HEK293 (cell line): ENCODE results near the gene SPG11.

ENCODE experiments used
- CTCF ChIA-PET: fragments of 350-600 bp; formaldehyde crosslinking; extraction: SDS; loops from one replicate; lab custom pipeline; 2021; ENCODE audit warnings: antibody characterized with exemption; lab: Yijun Ruan, JAX
- POLR2A ChIA-PET: fragments of 300-600 bp; formaldehyde crosslinking; extraction: SDS; loops from one replicate; lab custom pipeline; 2020; ENCODE audit warnings: antibody characterized with exemption, inconsistent platforms; lab: Yijun Ruan, JAX
- H3K27ac ChIP-seq: fragments of 200-500 bp; sonication (Bioruptor generic); 2 replicates; pipeline ENCODE4 v1.5.1; 2014; ENCODE audit warnings: low read depth, low read length, control low read depth, inconsistent platforms; ENCODE audit errors: extremely low read depth
- H3K36me3 ChIP-seq, 2 experiments: fragments of 200-500 bp in 1 of 2; sonication (Bioruptor generic) in 1 of 2; 1 replicate in 1 of 2; 2 replicates in 1 of 2; pipeline ENCODE4 v1.5.1; 2014 to 2017; ENCODE audit warnings: inconsistent platforms in 2 of 2, low read length in 2 of 2; ENCODE audit not compliant: control insufficient read depth in 2 of 2, insufficient read depth in 1 of 2
- H3K4me1 ChIP-seq: fragments of 200-500 bp; sonication (Bioruptor generic); 2 replicates; pipeline ENCODE4 v1.5.1; 2014; ENCODE audit warnings: mild to moderate bottlenecking, low read length, inconsistent platforms; ENCODE audit not compliant: control insufficient read depth, insufficient read depth
- H3K4me3 ChIP-seq: 2 replicates; pipeline ENCODE4 v1.5.1; 2011; ENCODE audit warnings: low read depth, mild to moderate bottlenecking, control low read depth, low read length, moderate library complexity
- H3K9me3 ChIP-seq: fragments of 200-500 bp; sonication (Bioruptor generic); 2 replicates; pipeline ENCODE4 v1.5.1; 2014; ENCODE audit warnings: low read depth, low read length, inconsistent platforms; ENCODE audit not compliant: control insufficient read depth, insufficient read depth
- ATF2 ChIP-seq: fragments of 450-650 bp; formaldehyde crosslinking; IDR thresholded peaks from 2 replicates; pipeline ENCODE4 v1.5.1; 2016; ENCODE audit warnings: missing biosample characterization, missing genetic modification characterization, low read depth
- ELK4 ChIP-seq: IDR thresholded peaks from 2 replicates; pipeline ENCODE4 v1.6.1; 2011; ENCODE audit warnings: mild to moderate bottlenecking, low read depth, low read length, borderline replicate concordance
- HIC1 ChIP-seq: fragments of 450-650 bp; formaldehyde crosslinking; IDR thresholded peaks from 2 replicates; pipeline ENCODE4 v1.5.1; 2016; ENCODE audit warnings: missing biosample characterization, missing genetic modification characterization
- KLF1 ChIP-seq: fragments of 450-650 bp; formaldehyde crosslinking; IDR thresholded peaks from 2 replicates; pipeline ENCODE4 v1.5.1; 2016; ENCODE audit warnings: missing biosample characterization, missing genetic modification characterization
- MYNN ChIP-seq: fragments of 450-650 bp; formaldehyde crosslinking; IDR thresholded peaks from 2 replicates; pipeline ENCODE4 v1.5.1; 2016; ENCODE audit warnings: missing biosample characterization, missing genetic modification characterization, borderline replicate concordance
- TSHZ1 ChIP-seq: fragments of 450-650 bp; formaldehyde crosslinking; IDR thresholded peaks from 2 replicates; pipeline ENCODE4 v1.5.1; 2016; ENCODE audit warnings: missing biosample characterization, missing genetic modification characterization, borderline replicate concordance
- ZBTB17 ChIP-seq: fragments of 450-650 bp; formaldehyde crosslinking; IDR thresholded peaks from 2 replicates; pipeline ENCODE4 v1.5.1; 2016; ENCODE audit warnings: missing biosample characterization, missing genetic modification characterization
- ZEB2 ChIP-seq: fragments of 450-650 bp; formaldehyde crosslinking; IDR thresholded peaks from 2 replicates; pipeline ENCODE4 v1.5.1; 2016; ENCODE audit warnings: missing biosample characterization, missing genetic modification characterization
- ZNF24 ChIP-seq: fragments of 450-650 bp; formaldehyde crosslinking; IDR thresholded peaks from 2 replicates; pipeline ENCODE4 v1.5.1; 2016; ENCODE audit warnings: missing biosample characterization, missing genetic modification characterization
- ZNF302 ChIP-seq: fragments of 450-650 bp; formaldehyde crosslinking; IDR thresholded peaks from 2 replicates; pipeline ENCODE4 v1.5.1; 2016; ENCODE audit warnings: missing biosample characterization, missing genetic modification characterization, low read depth
- ZNF311 ChIP-seq: fragments of 450-650 bp; formaldehyde crosslinking; IDR thresholded peaks from 2 replicates; pipeline ENCODE4 v1.5.1; 2017; ENCODE audit warnings: missing biosample characterization, missing genetic modification characterization, borderline replicate concordance
- ZNF324 ChIP-seq: fragments of 450-650 bp; formaldehyde crosslinking; IDR thresholded peaks from 2 replicates; pipeline ENCODE4 v1.5.1; 2016; ENCODE audit warnings: missing biosample characterization, missing genetic modification characterization
- ZNF629 ChIP-seq: fragments of 450-650 bp; formaldehyde crosslinking; IDR thresholded peaks from 2 replicates; pipeline ENCODE4 v1.5.1; 2017; ENCODE audit warnings: missing biosample characterization, missing genetic modification characterization
- ZNF660 ChIP-seq: fragments of 450-650 bp; IDR thresholded peaks from 2 replicates; pipeline ENCODE4 v1.5.1; 2018; ENCODE audit warnings: missing biosample characterization, mild to moderate bottlenecking, missing genetic modification characterization
- ZNF791 ChIP-seq: fragments of 450-650 bp; formaldehyde crosslinking; IDR thresholded peaks from 2 replicates; pipeline ENCODE4 v1.5.1; 2016; ENCODE audit warnings: missing biosample characterization, missing genetic modification characterization
- ZNF792 ChIP-seq: fragments of 450-650 bp; formaldehyde crosslinking; IDR thresholded peaks from 2 replicates; pipeline ENCODE4 v1.5.1; 2016; ENCODE audit warnings: missing biosample characterization, missing genetic modification characterization
- ZXDB ChIP-seq: fragments of 450-650 bp; formaldehyde crosslinking; IDR thresholded peaks from 2 replicates; pipeline ENCODE4 v1.5.1; 2016; ENCODE audit warnings: missing biosample characterization, missing genetic modification characterization
- TF ChIP-seq, protein P1 (sequence below): fragments of 450-650 bp; formaldehyde crosslinking; IDR thresholded peaks from 2 replicates; pipeline ENCODE4 v1.5.1; 2017; ENCODE audit warnings: missing biosample characterization, missing genetic modification characterization
- TF ChIP-seq, protein P2 (sequence below): fragments of 450-650 bp; formaldehyde crosslinking; IDR thresholded peaks from 2 replicates; pipeline ENCODE4 v1.5.1; 2016; ENCODE audit warnings: missing biosample characterization, missing genetic modification characterization
- TF ChIP-seq, protein P3 (sequence below): fragments of 450-650 bp; formaldehyde crosslinking; IDR thresholded peaks from 2 replicates; pipeline ENCODE4 v1.5.1; 2016; ENCODE audit warnings: missing biosample characterization, missing genetic modification characterization
- TF ChIP-seq, protein P4 (sequence below): fragments of 450-650 bp; formaldehyde crosslinking; IDR thresholded peaks from 2 replicates; pipeline ENCODE4 v1.5.1; 2016; ENCODE audit warnings: missing biosample characterization, missing genetic modification characterization

The SPG11 gene

DNA sequence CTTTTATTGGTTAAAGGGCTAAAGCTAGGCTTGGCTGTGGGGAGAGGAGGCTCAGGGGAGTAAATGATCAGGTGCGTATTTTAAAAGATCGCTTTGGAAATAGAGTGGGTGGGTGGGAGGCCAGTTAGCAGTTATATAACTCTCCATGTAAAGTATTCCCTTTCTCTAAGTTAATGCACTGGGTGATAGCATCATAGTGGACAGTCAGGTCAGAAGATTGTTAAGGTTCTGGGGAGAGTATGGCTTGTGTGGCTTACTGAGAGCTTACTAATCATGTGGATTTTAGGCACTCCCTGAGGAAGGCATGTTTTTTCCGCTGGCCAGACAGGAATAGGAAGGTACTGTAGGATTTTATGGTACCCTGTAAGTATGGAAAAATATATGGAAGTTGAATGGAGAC is 132.8 kb downstream of the SPG11 start (continued):
- TF ChIP-seq ZEB2 (tag by site-specific recombination), result no peak
- TF ChIP-seq, protein P1, sequence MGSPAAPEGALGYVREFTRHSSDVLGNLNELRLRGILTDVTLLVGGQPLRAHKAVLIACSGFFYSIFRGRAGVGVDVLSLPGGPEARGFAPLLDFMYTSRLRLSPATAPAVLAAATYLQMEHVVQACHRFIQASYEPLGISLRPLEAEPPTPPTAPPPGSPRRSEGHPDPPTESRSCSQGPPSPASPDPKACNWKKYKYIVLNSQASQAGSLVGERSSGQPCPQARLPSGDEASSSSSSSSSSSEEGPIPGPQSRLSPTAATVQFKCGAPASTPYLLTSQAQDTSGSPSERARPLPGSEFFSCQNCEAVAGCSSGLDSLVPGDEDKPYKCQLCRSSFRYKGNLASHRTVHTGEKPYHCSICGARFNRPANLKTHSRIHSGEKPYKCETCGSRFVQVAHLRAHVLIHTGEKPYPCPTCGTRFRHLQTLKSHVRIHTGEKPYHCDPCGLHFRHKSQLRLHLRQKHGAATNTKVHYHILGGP (tag by site-specific recombination), result no peak
- no peak for TF ChIP-seq ZNF324 (tag by site-specific recombination)
- no peak for TF ChIP-seq ZNF24 (tag by site-specific recombination)
- no peak for TF ChIP-seq ZNF791 (tag by site-specific recombination)
- TF ChIP-seq, protein P2, sequence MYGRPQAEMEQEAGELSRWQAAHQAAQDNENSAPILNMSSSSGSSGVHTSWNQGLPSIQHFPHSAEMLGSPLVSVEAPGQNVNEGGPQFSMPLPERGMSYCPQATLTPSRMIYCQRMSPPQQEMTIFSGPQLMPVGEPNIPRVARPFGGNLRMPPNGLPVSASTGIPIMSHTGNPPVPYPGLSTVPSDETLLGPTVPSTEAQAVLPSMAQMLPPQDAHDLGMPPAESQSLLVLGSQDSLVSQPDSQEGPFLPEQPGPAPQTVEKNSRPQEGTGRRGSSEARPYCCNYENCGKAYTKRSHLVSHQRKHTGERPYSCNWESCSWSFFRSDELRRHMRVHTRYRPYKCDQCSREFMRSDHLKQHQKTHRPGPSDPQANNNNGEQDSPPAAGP (tag by site-specific recombination), result no peak
- TF ChIP-seq ELK4, result no peak
- no peak for TF ChIP-seq ZBTB17 (tag by site-specific recombination)
- TF ChIP-seq ZNF302, result no peak

GRCh38 chr15:44529864-44530604 is 133.4 kb downstream of the SPG11 start:
- H3K9me3 ChIP-seq, result no peaks in the 10 kb centered on the region
- TF ChIP-seq ZNF792 (tag by site-specific recombination) (no peak), HIC1 (tag by site-specific recombination) (no peak), MYNN (tag by site-specific recombination) (no peak), ZNF660 (no peak), KLF1 (tag by site-specific recombination) (no peak), TSHZ1 (tag by site-specific recombination) (no peak), ATF2 (no peak), ZNF629 (tag by site-specific recombination) (no peak), ZNF311 (tag by site-specific recombination) (no peak), ZXDB (tag by site-specific recombination) (no peak)
- TF ChIP-seq, protein P3, sequence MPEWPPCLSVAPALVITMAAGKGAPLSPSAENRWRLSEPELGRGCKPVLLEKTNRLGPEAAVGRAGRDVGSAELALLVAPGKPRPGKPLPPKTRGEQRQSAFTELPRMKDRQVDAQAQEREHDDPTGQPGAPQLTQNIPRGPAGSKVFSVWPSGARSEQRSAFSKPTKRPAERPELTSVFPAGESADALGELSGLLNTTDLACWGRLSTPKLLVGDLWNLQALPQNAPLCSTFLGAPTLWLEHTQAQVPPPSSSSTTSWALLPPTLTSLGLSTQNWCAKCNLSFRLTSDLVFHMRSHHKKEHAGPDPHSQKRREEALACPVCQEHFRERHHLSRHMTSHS (tag by site-specific recombination), result no peak
- TF ChIP-seq, protein P4, sequence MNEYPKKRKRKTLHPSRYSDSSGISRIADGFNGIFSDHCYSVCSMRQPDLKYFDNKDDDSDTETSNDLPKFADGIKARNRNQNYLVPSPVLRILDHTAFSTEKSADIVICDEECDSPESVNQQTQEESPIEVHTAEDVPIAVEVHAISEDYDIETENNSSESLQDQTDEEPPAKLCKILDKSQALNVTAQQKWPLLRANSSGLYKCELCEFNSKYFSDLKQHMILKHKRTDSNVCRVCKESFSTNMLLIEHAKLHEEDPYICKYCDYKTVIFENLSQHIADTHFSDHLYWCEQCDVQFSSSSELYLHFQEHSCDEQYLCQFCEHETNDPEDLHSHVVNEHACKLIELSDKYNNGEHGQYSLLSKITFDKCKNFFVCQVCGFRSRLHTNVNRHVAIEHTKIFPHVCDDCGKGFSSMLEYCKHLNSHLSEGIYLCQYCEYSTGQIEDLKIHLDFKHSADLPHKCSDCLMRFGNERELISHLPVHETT (tag by site-specific recombination), result no peak
- TF ChIP-seq, all 188 proteins: peak for 0
- ChIA-PET CTCF (no interaction called here), POLR2A (interaction anchor here (0.9 kb wide), 1 partner anchor 110 kb away, joined by 3 read pairs; no protein-coding TSS in a partner anchor)
- Histone ChIP-seq H3K4me3 (no peak overlapping the region), H3K4me1 (no peaks in the 10 kb centered on the region), H3K27ac (no peak overlapping the region), H3K36me3 (peaks cover 0 to 5% of the 10 kb centered on the region in 2 experiments; a peak in 2 of 3 replicates)
